ENCODE measurements around the gene FBXO30.

FBXO30 gene

DNA sequence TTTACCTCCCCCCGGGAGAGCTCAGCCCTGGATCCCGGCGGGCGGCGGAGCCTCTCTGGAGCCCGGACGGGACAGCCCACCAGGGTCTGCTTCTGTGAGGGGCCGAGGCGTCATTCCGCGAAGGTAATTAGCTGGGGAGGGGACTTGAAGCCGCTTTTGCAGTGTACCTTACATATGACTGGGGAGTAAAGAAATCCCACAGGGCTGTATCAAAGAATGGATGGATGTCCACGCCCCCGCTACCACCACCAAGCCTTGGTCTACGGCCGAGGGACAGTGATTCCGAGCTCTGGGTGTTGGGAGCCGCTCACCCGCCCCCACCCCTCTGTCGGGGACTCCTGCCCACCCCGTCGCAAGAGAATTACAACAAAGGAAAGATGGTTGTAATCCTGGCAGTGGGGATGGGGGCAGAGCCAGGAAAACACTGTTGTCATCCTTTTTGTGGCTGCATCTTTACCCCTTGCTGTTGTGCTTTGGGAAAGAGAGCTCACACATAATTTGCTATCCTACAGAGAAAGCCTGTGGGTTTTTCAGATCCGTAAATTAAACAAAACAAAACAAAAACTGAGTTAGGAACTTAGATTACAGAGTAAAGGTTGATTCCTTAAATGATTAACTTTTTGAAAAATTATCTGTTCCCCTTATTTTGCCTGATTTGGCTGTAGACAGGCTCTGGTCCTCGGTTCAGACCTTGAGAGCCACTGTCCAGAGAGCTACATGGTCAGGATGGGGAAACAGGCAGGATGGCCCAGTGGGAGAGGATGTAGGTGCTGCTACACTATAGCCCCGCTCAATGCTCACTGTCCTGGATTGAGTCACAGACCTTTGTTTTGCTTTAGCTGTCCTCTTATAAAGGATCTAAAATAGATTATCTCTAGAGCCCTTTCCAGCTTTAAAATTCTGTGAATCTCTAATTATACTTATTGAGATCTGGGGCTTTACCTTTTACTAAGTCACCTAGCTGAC, 997 bp upstream of the FBXO30 start:
- no peak for DNase-seq

GRCh38 chr6:145814035-145814500, 527 bp downstream of the FBXO30 start:
- no peak for DNase-seq

DNA sequence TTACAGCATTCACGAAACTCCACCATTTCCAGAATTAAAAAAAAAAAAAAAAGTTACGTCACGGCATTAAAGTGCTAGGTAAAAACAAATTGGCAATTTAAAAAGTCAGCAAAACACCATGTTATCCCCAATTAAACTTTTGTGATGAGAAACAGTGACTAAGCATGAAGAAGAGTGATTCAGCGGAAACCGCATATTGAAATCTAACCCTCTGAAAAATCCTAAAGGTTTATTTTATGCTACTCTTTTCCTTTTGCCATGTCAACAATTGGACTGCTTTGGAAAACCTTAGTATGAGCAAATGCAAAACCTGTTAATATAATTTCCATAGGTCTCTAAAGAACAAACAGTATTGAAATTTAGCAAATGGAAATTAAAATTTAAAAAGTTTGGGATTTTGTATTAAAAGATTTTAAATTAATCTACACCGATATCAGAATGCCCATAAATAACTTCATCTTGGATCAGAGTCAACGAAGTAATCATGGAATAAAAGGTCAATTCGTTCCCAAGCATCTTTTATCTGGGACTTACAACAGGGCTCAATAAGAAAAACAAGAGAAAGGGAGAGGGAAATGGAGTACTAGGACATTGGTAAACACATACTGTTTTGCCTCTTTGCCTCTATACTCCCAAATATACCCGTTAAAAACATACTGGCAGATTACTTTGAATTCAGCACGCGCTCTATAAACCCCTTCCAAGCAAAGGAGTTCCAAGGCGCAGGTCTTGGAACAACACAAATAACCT, 1.1 kb downstream of the FBXO30 start:
- DNase-seq, result no peak

DNA sequence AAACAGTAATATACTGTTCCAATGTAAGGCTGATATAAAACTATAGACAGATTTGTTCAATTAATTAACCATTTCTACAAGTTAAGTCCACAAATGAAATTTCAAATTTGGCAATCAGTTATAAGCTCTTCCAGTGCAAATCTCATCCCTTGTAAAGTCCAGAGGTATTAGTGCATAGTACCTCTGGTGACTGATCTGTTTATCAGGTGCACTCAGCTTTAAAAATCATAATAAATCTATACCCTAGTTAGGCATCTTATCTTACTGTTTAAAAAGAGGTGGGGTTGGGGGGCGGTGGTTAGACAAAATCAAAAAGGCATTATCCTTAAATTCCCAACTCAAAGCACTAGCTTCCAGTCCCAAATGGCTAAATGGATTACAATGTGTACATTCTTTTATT, 2.9 kb downstream of the FBXO30 start:
- no peak for DNase-seq

DNA sequence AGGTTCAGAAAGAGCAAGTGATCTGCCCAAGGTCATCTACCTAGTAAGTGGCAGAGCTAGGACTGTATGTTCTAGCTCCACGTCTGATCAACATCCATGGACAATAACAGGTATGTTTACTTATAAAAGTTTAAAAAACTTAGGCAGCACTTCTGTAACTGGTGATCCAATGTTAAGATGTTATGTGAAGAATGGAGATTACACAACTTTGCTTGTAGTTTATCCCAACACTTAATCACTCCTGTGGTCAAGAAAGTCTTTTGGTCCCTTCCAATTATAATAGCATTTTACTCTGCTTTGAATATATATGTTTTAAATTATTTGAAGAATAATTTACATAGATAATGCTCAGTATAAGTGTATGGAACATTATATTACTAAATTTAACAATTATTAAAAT, 4.8 kb downstream of the FBXO30 start:
- no peak for DNase-seq

DNA sequence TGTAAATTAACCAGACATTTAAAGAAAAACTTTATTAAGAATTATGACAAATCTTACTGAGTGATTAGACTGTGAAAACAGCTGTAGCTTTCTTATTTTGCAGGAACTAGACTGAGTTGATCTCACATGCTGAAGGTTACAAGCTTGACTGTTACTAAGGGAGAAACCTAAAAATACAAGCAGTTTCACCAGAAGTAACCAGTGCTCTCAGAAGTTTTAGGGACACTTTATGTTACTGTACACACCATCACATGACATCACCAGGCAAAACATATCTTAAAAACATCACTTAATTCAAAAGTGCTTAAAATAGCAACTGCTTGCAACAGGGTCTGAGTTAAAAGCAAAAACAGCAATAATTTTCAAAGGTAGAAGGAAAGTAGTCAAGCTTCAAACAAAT, 5.4 kb downstream of the FBXO30 start:
- no peak for DNase-seq

DNA sequence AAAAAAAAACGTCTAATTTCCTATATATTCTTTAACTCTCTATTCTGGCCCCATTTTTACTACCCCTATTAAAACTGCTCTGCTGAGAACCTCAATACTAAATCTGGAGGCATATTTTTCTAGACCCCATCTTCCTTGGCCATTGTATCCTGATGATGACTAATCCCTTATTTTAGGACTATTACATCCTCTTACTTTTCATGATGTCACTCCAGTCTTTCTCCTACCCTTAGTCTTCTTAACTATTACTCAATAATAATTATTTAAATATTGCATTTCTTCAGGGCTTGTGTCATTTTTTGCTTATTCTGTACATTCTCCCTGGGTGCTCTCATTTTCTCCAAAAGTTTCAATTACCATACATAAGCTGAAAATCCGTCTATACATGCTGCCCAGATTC, 6.4 kb downstream of the FBXO30 start:
- DNase-seq, result no peak

DNA sequence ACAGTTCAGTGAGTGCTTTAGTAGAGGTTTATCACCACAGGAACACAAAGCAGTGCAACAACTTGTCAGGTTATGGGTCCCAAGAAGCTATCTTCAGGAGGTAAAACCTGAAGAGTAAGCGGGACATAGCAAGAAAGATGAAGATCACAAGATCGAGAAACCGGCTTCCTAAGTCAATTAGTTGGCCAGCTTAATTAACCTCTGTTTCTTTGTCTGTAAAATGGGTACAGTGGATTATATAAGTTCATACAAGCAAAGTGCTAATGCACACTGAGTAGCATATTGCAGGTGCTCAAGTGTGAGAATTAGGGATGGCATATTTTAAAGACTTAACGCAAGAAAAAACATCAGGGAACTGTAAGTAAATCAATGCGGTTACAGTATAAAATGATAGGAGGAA, 12.5 kb downstream of the FBXO30 start:
- no peak for DNase-seq

DNA sequence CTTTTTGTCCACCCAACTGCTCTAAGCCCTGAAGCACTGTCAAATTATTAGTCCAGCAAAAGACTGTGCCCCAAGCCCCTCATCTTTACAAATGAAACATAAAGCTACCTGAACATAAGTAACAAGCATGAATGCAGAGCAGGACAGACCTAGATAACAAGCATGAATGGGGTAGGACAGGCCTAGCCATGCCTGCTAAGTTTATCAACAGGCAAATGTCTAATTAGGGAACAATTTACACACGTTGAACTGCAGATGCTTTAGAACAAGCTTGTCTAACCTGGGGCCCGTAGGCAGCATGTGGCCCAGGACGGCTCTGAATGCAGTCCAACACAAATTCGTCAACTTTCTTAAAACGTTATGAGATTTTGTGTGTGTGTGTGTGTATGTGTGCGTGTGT, 13.6 kb downstream of the FBXO30 start:
- DNase-seq, result no peak

GRCh38 chr6:145798530-145798929, 16.1 kb downstream of the FBXO30 start:
- DNase-seq, result no peak

DNA sequence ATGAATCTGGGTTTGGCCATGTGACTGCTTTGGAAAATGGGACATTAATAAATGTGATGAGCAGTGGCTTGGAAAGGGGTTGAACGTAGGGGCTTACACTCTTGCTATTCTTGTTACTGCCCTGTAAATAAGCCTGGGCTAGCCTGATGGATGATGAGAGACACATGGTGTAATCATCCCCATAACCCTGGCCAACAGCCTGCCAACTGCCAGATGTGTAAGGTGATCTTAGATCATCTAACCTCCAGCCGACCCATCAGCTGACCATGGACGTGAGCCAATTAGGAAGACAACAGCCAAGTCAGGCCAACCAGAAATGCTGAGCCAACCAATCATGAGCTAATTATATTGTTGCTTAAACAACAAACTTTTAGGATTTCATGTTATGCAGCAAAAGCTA, 25.2 kb downstream of the FBXO30 start:
- DNase-seq, result no peak

DNA sequence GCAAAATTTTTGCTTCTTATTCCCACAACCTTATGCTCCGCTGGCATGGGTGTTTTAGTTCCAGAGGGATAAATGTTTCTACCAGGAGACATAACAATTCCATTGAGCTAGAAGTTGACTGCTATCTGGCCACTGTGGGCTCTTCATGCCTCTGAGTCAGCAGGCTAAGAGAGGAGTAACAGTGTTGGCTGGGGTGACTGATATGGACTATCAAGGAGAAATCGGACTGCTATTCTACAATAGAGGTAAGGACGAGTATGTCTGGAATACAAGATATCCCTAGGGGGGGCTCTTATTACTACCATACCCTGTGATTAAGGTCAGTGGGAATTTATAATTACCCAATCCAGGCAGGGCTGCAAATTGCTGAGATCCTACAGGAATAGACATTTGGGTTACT, 26.9 kb downstream of the FBXO30 start:
- no peak for DNase-seq

DNA sequence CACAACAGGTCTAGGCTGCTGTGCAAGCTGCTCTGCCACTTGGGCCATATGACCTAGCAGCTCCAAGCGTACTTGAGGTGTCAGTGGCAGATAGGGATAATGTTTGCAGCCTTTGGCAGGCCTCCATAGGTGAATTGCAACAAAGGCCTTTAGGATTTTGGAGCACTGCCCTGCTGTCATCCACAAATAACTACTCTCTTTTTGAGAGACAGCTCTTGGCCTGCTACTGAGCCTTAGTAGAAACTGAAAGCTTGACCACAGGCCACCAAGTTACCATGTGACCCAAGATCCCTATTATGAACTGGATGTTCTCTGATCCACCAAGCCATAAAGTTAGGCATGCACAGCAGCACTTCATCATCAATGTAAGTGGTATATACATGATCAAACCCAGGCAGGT, 29.9 kb downstream of the FBXO30 start:
- DNase-seq, result no peak

DNA sequence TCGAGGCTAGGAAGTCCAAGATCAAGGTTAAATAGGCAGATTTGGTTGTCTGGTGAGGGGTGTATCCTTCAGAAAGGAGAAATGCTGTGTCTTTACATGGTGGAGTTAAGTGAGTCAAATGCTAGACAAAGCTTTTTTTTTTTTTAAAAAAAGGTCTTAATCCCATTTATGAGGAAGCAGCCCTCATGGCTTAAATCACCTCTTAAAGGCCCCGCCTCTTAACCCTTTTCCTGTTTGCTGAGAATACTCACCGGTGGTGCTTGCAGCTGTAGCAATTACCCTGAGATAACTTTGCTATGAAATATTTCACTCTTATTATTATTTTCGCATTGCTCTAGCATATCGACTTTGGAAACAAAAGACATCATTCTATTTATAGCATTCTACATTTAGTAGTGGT, 30.8 kb downstream of the FBXO30 start:
- DNase-seq, result no peak

DNA sequence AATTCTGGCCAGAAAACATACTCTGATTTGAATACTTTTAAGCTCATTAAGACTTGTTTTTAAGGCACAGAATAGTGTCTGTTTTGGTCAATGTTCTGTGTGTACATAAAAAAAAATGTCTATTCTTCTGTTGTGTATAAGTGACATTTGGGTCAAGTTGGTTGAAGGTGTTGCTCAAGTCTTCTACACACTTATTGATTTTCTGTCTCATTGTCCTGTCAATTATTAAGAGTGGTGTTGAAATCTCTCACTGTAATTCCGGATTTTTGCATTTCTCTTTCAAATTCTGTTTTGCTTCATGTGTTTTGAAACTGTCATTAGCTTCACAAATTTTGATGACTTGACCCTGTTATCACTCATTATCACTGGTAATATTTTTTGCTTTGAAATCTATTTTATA, 41.7 kb downstream of the FBXO30 start:
- DNase-seq, result no peak

- DNase-seq, result no peak
Measured at GRCh38 chr6:145765449-145765848, 49.1 kb downstream of the FBXO30 start.

DNA sequence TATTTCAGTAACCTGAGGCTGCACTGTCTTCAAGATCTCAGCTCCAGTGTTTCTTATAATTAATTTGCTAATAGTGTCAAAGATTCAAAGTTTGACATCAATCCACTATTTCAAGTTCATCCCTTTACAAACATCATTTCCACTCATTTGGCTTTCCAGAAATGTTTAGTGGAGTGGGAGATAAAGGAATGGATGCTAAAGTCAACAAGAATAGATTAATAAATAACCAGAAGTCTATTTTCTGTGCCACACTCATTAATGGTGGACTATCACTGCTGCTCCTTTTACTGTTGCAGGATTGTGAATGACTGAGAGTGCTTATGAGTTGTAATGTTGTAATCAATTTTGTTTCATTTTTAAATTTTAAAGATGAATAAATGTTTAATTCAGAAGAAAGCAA, 50.9 kb downstream of the FBXO30 start:
- DNase-seq, result no peak

GRCh38 chr6:145761584-145761983, 53.0 kb downstream of the FBXO30 start:
- DNase-seq, result no peak

- no peak for DNase-seq
Measured at GRCh38 chr6:145758113-145758512, 56.5 kb downstream of the FBXO30 start.

DNA sequence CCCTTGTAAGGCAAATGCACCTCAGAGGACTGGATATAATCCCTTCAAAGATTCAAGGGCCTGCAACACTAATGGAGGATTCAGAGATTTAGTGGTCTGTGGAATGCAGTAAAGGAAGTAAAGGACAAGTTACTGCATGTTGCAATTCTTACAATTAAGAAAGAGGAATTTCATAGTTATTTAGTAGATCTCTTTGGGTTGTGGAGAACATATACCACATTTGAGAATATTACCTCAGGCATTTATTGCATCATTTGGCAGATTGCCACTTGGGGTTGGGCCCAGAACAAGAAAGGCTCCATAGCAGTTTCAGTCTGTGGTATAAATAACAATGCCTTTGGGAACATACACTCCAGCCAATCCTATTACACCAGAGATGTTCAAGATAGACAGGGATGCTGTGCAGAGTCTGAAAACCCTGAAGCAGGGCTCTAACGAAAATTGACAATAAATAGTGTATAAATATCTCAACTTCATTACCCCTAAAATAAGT, 58.4 kb downstream of the FBXO30 start:
- peak; percentile 48 for DNase-seq

GRCh38 chr6:145755682-145756081, 58.9 kb downstream of the FBXO30 start:
- no peak for DNase-seq

DNA sequence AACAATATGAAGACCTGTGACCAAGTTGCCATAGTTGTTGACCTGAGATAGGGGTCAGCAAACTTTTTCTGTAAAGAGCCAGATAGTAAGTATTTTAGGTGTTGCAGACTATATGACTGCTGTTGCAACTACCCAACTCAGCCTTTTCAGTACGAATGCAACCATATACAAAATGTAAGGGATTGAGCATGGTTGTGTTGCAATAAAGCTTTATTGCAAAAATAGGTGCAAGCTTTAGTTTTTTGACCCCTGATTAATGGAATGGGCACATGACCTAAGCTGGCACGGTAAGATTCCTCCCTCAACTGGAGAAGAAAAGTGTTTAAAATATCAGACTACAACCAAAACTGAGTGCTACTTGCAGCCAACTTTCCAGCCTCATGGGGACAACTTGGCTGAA, 62.0 kb downstream of the FBXO30 start:
- DNase-seq, result no peak

DNA sequence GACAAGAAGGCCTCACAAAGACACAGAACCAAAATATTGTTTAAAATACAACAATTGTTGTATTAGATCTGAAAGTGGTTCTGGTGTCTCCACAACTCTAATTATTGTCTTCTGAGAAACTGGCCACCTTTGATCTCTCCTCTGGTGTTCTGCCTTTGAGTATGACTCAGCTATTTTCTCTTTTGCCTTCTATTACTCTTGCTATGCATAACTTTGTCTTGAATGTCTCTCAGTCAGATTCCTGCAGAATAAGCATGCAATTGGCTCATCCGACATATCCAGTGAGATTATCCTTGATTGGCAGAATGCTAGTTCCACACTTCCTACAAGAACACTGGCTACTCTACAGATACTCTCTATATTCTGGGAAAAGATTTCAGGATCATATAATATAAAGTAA, 65.0 kb downstream of the FBXO30 start:
- DNase-seq, result no peak

- no peak for DNase-seq
Measured at GRCh38 chr6:145745861-145746260, 68.7 kb downstream of the FBXO30 start.
